GM21381 (cell line): ENCODE results near the gene TMOD2.

Experiments used
- ATAC-seq: cut with Tn5 transposase; IDR thresholded peaks from one replicate; pipeline ENCODE4 v1.9.1; 2021; ENCODE audit warnings: mild to moderate bottlenecking, moderate library complexity; ENCODE audit not compliant: unreplicated experiment

The TMOD2 gene

DNA sequence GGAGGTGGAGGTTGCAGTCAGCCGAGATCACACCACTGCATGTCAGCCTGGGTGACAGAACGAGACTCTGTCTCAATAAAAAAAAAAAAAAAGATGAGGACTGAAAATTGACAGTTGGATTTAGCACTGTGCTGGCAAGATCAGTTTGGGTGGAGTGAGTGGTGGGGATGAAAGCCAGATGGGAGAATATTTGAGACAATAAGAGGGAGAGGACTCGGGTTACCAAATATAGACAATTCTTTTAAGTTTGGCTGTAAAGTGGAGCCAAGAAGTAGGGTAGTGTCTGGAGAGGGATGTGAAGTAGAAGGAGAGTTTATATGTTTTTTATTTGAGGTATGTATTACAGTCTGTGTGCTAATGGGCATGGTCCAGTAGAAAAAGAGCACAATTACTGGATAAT, 98.5 kb downstream of the TMOD2 start:
- no peak for ATAC-seq

DNA sequence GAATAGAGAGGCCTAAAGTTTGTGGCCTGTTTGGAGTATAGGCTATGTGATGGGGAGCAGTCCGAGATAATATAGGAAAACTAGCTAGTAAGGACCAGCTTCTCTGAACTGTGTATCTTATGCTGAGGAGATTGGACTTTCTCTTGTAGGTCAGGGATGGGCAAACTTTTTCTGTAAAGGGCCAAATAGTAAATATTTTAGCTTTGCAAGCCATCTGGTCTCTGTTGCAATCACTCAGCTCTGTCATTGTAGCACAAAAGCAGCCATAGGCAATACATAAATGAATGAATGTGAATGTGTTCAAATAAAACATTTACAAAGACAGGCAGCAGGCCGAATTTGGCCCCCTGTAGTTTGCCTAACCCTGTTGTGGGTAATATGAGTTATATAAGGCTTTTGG, 102.6 kb downstream of the TMOD2 start:
- no peak for ATAC-seq

DNA sequence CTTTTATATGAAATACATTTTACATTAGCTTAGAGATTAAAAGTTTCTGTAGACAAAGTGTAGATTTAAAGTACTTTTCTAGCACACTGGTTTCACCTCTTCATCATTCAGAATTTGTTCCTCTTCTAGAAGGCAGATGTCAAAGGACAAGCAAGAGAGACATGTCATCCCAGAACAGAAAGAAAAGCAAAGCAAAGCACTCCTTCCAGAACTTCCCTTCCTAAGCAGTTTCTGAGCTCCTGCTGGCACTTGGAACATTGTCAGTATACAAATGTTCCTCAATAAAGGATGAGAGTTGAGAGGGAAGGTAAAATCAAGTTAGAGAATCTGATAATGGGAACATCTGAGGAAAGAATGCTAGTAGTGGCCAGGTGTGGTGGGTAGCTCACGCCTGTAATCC, 104.2 kb downstream of the TMOD2 start:
- ATAC-seq, result no peak

DNA sequence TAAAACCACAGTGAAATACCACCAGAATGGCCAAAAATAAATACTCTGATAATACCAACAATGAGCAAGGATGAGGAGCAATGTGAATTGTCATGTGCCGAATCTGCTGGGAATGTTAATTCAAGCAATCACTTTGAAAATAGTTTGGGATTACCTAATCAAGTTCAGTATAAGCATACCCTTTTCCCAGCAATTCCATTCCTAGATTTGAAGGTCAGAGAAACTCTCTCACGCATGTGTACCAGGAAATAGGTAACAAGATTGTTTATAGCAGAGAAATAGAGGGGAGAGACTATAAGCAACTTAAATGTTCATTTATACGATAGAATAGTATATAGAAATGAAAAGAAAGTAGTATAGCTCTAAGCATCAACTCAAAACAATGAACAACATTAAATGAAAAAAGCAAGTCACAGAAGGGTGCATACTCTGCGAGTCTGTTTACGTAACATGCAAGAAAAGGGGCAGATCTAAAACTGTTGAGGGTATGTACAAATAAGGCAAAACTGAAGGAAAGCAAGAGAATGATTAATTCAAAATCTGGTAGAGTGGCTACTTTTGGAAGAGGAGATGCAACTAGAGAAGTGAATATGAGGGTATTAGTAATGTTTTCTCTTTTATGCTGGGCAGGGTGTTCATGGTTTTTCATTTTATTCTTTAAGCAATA, 105.5 kb downstream of the TMOD2 start:
- ATAC-seq, result no peak

DNA sequence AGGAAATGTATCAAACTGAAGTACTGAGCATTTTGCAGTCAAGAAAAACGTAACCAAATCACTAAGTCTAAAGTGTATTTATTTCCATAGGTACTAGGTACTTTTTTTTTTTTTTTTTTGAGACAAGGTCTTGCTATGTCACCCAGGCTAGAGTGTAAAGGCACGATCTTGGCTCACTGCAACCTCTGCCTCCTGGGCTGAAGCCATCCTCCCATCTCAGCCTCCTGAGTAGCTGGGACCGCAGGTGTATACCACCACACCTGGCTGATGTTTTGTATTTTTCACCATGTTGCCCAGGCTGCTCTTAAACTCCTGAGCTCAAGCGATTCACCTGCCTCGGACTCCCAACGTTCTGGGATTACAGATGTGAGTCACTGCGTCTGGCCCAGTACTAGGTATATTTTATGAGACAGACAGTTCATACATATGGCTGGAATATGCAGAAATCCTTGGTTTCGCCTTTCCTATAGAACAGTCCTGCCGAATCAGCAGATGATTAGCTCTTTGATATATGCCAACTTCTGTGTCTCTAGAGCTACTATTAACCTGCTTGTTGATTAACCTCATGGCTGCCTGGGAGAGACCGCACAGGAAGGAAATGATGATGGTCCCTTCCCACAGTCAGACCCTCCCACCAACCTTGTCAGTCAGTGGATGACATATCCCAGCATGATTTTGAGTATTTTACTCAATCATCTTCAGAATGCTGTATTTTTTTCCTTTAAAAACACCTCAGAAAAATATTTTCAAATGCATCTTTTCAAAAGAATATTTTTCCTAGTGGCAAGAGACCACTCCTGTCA, 110.4 kb downstream of the TMOD2 start:
- ATAC-seq, result no peak

DNA sequence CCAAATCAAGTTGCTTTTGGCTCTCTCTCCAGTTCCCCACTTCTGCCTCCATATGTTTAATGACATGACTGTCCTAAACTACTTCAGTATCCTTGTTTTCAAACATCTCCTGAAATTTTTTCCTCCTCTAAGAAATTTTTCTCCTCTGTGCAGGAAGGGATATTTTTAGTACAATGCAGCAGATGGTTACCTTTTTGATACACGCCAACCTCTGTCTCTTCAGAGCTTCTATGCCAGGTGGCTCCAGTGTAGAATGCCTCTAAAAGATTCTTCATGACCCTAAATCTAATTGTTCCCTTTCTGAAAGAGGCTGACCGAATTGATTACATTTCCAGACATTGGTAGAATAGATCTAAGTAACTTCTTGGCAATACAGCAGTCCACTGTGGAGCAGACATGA, 111.7 kb downstream of the TMOD2 start:
- no peak for ATAC-seq

DNA sequence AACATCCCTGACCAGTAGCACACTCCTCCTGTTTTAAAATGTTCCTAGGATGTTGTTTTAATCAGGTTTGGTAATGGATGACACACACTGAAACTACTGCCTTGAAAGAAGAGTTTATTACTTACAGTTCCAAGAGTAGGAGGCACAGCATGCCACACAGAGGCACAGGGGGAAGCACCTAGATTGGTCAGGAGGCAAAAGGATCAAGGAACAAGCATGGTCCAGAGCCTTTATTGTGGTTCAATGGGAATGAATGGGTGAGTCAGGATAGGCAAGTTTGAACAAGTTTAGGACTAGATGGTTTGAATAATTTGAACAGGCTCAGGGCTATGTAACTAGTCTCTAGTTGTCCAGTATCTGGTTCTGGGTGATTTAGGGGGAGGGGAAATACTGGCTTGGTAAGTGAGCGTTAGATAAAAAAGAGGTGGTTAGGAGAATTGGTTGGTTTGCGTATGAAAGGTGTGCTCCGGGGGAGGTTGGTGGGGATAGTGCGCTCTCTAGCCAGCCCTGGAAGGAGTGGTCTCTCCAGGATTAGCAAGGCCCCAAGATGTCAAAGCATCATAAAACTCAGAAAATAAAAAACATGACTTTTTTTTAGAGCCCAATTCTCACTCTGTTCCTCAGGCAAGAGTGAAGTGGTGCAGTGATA, 113.1 kb downstream of the TMOD2 start:
- ATAC-seq, result no peak

DNA sequence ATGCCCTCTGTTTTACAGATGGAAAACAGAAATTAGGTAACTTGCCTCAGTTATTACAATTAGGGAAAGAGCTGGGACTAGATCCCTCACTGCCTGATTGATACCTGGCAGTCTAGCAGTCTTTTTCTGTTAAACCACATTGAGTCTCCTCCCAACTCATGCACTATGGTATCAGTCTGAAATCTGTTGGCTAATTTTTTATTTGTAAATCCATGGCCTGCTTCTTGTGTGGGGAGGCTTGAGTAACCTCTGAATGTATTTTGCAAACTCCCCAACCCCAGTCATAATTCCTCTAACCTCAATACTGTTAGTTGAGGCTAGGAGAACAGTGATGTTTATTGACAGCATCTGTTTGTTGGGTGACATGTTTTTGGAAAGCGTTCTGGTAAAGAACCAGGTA, 113.9 kb downstream of the TMOD2 start:
- ATAC-seq, result no peak
